GM19463 (cell line): ENCODE data around the gene ZNF574.

Source experiments
- ATAC-seq: cut with Tn5 transposase; IDR thresholded peaks from one replicate; pipeline ENCODE4 v1.9.1; 2021; ENCODE audit warnings: mild to moderate bottlenecking, moderate library complexity; ENCODE audit not compliant: unreplicated experiment

ZNF574 gene

DNA sequence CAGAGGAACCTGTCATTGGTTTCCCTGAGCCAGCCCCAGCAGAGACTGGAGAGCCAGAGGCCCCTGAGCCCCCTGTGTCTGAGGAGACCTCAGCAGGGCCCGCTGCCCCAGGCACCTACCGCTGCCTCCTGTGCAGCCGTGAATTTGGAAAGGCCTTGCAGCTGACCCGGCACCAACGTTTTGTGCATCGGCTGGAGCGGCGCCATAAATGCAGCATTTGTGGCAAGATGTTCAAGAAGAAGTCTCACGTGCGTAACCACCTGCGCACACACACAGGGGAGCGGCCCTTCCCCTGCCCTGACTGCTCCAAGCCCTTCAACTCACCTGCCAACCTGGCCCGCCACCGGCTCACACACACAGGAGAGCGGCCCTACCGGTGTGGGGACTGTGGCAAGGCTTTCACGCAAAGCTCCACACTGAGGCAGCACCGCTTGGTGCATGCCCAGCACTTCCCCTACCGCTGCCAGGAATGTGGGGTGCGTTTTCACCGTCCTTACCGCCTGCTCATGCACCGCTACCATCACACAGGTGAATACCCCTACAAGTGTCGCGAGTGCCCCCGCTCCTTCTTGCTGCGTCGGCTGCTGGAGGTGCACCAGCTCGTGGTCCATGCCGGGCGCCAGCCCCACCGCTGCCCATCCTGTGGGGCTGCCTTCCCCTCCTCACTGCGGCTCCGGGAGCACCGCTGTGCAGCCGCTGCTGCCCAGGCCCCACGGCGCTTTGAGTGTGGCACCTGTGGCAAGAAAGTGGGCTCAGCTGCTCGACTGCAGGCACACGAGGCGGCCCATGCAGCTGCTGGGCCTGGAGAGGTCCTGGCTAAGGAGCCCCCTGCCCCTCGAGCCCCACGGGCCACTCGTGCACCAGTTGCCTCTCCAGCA is 4.2 kb downstream of the ZNF574 start:
- no peak for ATAC-seq

DNA sequence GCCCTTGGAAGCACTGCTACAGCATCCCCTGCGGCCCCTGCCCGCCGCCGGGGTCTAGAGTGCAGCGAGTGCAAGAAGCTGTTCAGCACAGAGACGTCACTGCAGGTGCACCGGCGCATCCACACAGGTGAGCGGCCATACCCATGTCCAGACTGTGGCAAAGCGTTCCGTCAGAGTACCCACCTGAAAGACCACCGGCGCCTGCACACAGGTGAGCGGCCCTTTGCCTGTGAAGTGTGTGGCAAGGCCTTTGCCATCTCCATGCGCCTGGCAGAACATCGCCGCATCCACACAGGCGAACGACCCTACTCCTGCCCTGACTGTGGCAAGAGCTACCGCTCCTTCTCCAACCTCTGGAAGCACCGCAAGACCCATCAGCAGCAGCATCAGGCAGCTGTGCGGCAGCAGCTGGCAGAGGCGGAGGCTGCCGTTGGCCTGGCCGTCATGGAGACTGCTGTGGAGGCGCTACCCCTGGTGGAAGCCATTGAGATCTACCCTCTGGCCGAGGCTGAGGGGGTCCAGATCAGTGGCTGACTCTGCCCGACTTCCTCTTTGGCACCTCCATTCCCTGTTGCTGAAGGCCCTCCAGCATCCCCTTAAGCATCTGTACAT is 4.9 kb downstream of the ZNF574 start:
- no peak for ATAC-seq

DNA sequence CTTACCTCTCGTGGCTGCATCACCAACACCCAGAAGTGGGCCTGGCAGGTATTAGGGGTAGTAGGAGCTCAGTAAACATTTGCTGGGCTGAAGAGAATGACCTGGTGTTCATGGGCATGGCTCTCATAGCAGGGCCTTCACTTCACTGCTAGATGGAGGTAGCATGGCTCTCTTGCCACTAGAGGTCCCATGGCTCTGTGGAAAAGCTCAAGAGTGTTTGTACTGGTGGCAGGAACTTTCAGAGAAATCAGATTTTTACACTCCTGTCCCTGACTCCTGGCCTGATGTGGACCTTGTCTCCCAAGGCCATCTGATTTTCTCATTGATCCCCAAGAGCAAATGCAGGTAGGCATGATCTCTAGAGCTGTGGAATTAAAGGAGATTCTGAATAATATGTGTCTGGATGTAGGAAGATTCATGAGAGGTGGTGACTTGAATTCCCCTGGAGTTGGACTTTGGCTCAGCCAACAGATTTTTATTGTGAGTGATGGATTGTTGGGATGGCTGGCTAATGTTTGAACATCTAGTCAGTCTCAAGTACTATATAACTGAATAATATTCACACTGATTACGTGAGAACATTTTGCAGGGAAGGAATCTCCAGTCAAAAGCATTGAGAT is 5.7 kb downstream of the ZNF574 start:
- ATAC-seq, result no peak

DNA sequence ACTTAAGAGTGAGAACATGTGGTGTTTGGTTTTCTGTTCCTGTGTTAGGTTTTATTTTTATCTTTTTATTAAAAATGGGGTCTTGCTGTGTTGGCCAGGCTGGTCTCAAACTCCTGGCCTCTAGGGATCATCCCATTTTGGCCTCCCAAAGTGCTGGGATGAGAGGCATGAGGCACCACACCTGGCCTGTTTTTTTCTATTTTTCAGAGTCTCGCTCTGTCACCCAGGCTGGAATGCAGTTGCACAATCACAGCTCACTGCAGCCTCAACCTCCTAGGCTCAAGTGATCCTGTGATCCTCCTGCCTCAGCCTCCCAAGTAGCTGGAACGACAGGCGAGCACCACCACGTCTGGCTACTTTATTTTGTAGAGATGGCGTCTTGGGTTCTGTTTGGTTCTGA is 7.6 kb downstream of the ZNF574 start:
- no peak for ATAC-seq

DNA sequence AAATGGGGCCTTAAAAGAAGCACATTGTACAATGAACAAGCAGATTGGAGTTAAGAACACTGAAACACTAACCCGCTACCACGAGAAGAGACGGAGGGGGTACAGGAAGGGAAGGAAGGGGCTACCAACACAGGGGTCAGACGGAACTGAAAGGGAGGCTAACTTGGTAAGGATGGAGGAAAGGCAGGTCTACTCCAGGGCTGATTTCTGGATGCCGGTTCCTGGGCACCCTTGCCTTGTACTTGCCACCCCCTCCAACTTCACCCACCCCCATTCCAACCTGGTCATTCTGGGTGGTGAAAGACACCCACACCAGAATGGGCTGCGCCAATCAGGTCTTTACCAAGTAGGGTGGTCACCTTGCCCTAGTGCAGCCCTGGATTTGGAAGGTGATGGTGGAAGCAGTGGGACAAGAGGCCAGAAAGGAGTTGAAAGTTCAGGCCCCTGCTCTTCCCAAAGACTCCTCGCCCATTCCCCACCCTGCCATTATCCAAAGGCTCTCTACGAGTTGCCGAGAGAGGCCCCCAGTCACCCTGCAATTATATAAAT is 10.3 kb downstream of the ZNF574 start:
- no peak for ATAC-seq

DNA sequence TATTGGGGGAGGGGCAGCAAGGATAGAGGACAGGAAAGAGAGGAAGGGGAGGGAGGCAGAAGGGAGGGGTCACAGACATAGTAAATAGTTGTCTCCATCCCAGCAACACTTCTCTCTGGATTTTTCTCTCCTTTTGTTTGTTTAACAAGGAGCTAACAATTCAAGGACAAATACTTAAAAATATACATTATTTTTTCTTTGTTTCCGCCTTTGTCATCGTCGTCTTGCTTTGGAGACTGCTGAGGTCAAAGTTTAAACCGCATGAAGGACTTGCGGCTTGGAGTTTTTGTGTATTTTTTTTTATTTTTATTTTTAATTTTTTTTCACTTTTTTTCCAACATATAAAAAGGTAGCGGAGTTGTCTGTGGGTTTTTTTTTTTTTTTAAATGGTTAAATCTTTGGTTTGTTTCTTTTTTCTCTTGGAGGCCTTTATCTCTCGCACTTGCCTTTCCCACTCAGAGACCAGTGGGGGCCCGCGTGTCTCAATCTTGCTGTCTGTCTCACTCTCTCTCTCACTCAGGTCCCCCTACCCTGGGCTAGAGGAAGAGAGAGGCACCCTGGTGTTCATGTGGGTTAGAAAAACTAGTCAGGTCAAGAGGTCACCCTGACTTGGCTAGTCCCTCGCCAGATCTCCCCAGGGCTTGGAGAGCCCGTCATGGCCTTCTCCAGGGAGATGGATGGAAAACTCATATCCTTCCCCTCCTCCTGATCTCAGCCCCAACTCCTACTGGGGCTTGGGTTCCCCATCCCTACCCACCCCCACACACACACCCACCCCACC is 11.0 kb downstream of the ZNF574 start:
- ATAC-seq, result no peak

DNA sequence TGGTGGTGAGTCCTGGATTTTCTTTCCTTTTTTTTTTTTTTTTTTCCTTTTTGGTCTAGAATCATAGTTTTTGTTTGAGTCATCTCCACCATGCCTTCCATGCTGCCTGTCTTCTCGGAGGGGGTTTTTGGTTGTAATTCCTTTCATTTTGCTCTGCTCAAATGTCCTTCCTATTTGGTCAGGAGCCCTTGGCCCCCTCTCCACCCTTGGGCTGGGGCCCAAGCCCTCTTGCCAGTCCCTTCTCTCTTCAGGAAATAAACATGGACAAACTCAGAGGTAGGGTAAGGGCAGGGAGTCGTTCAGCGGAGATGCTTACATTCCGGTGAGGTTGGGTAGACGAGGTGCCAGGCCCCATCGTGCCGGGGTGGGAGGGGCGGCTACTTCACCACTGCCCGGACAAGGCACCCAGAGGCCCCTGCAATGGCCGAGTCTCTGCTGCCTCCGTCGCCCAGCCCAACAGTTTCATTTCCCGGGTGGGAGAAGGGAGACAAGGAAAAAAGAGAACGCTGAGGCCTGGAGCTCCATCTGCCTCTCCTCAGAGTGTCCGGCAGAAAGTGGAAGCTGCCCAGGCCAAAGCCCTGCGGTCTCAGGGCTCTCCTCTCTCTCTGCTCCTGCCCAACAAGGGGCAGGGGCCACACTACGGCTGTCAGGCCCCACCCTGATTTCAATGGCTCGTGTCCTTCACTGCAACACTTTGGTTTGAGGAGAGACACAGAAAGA is 12.7 kb downstream of the ZNF574 start:
- no peak for ATAC-seq

DNA sequence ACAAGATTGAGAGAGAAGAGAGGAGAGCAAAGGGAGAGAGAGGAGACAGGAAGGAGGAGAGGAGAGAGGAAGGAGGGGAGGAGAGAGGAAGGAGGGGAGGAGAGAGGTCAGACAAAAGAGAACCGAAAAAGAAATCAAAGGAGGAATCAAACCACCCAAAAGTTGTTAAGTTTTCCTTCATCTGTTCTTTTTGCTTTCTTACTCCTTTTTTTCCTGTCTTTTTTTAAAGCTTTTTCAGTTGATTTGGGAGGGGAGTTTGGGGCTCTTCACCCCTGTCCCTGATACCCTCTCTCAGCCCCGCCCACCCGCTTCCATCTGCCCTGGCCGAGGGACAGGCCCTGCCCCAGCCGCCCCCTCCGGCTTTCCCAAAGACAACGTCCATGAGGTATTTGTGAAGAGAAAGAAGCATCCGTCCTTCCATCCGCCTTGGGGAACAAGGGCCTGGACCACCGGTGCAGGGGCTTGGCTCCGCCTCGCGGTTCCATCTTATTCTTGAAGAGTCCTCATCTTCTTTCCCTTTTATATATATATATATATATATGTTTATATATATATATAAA is 13.3 kb downstream of the ZNF574 start:
- no peak for ATAC-seq

DNA sequence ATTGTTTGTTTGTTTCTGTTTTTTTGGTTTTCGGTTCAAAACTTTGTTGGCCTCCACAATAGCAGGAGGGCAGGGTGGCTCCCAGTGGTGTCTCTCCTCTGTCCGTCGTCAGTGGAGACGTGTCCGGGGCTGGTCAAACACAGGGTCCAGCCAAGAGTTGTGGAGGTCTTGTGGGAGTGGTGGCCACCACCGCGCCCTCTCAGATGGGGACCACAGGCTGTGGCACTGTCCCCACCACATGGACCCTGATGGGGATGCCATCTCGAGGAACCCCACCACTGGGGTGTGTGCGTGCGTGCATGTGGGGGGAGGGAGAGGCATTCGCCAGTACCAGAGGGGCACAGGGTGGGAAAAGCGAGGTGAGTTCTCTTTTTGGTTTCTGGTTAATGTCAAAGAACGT is 13.8 kb downstream of the ZNF574 start:
- ATAC-seq, result no peak

DNA sequence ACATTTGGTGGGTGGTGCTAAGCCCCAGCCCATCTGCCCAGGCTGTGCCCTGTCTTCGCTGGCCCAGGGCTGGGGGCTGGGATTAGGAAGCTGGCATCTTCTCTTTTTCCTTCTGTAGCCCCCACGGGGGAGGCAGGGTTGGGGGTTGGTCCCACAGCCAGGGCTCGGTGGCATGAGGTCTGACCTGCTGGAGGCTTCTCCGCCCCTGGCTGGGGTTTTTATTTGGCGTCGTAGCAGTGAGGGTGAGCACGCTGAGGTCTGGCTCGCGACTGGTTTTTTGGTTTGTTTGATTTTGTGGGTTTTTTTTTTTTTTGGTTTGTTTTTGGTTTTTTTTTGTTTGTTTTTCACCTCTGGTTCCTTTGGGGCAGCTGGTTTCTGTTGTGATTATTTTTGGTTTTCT is 14.7 kb downstream of the ZNF574 start:
- ATAC-seq, result no peak

DNA sequence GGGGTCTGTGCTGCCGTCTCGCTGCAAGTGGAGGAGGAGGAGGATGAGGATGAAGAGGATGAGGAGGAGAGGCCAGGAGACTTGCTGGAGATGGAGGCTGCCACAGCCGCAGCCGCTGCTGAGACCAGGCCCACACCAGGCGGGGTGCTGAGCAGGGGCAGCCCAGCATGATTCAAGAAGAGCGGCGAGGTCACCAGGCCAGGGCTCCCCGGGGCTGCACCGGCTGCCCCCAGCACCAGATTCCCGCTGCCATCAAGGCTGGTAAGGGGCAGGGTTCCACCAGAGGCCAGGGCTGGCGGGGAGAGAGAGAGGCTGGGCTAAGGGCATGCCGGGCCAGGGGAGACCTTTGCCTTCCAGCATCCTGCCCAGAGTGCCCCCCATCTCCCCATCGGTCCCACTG is 15.3 kb downstream of the ZNF574 start:
- ATAC-seq, result no peak

DNA sequence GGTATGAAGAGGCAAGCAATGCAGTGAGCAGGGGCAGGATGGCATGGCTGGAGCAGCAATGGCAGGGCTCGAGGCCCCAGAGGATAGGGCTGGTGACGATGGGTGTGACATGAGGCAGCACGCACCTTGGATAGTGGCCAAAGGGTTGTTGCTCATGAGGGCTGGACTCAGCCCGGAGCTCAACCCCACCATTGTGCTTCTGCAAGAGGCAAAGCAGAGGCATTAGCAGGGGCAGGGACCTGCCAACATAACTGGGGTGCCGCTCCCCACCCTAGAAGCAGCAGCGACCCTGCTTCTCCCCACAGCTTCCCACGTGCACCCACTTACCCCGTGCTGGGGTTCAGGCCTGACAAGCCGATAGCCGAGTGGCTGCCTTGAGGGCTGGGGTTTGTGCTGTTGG is 15.8 kb downstream of the ZNF574 start:
- no peak for ATAC-seq

DNA sequence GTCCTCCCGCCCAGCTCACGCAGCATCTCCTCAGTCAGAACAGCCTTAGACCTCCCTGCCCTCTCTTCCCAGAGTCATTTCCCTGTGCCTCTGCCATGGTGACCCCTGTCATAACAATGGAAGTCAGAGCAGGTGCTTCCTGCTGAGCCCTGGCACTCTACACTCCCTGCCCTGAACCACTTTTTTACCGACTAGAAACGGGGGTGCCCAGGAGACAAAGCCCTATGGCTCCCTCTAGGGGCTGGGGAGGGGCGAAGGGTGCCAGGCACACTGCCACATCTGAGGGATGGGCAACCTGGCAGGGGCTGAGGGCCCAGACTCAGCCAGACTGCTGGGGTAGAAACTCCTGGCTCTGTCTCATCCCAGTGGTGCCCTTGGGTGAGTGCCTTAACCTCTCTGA is 16.4 kb downstream of the ZNF574 start:
- ATAC-seq, result no peak

DNA sequence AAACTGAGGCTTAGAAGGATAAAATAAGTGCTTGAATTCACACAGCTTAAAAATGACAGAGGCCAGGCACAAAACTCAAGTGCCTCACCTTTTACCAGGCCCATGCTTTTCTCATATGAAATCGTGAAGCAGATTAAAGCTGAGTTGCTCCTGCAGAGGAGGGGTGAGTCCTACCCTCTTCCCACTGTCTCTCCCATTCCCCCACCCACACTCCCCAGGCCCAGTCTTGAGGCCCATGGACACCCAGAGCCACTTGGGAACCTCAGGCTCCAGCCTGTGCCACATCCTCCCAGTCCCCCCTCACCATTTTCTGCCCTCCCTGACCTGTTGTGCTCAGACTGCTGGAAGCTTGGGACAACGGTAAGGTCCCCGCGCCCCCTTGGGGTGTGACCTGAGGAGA is 17.5 kb downstream of the ZNF574 start:
- no peak for ATAC-seq

DNA sequence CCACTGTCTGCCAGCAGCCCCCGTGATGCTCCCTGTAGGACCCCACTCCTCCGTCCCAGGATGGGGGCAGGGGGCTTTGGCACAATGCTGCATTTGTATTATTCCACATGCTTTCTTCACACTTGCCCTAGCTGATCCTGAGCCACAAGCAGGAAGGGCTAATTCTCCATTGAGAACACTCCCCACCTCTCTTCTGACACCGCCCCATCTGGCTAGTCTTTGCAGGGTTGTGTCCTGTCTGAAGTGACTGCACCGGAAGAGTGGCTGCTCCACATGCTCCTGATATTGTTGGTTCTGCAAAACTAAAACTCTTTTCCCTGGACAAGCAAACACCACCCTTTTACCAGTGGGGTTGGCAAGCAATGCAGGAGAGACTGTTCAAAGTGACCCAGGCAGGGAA is 18.0 kb downstream of the ZNF574 start:
- ATAC-seq, result no peak

DNA sequence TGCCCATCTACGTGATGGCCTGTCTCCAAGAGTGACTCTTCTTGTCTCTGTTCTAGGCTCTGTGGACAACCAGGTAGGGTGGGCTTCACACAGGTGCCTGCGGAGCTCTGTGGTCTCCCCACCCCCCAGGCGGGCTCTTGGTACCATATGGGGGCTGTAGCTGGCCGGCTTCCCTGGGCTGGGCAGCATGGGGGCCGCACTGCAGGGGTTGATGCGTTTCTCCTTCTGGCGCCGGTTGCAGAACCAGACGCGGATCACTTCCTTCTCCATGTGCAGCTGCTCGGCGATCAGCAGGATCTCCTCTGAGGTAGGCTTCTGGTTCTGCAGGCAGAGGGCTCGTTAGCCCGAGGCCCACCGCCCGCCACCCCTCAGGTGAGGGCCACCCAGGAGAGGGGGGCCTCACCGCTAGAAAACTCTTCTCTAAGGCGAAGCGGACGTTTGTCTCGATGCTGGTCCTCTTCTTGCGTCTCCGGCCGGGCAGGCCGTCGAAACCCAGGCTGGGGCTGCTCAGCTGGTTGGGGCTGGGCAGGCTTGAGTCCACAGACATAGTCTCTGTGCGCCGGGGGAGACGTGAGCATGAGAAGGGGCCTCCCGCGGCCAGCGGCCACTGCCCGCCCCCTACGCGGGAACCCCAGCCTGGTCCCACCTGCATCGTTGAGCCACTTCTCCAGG is 19.3 kb downstream of the ZNF574 start:
- no peak for ATAC-seq

DNA sequence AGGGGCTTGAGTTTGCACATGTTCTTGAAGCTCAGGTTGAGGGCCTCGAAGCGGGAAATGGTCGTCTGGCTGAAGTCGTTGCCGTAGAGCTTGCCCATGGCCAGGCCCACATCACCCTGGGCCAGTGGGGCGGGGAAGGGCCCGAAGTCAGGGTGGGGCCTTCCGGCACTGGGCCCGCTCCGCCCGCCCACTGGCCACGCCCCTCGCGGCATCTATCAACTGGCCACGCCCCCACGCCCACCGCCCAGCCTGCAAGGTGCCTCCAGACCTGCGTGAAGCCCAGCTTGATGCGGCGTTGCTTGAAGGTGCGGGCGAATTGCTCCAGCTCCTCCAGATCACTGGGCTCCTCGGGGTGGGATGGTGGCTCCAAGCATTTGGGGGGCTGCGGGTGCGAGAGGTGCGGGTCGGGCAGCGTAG is 19.9 kb downstream of the ZNF574 start:
- ATAC-seq, result no peak

DNA sequence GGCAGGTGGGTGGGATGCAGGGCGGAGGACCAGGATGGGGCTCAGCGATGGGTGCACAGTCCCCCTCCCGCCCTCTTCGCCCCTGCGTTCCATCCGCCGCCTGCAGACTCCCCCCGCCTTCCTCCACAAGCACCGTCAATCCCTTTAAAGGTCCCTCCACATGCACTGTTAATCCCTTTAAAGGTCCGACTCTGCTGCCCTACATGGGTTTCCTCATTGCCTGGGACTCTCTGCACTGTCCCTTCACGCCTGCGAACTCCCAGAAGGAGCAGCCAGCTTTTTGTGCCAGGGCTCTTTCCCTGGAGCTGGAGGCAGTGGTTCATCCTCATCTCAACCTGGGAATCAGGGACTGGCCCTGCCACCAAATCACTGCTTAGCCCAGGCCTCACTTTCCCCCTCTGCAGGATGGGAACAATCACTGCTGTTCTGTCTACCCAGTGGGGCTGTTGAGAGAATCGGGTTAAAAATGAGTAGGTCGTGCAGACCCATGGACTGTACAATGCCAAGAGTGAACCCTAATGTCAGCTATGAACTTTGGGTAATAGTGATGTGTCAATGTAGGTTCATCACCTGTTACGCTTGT is 20.4 kb downstream of the ZNF574 start:
- ATAC-seq, result no peak

DNA sequence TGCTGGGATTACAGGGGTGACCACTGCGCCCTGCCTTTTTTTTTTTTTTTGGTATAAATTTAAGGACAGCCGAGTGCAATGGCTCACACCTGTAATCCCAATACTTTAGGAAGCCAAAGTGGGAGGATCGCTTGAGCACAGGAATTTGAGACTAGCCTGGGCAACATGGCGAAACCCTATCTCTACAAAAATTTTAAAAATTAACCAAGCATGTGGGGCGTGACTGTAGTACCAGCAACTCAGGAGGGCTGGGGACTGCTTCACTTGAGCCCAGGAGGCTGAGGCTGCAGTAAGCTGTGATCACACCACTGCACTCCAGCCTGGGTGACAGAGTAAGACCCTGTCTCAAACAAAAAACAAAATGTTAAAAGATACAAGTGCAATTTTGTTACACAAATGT is 21.5 kb downstream of the ZNF574 start:
- no peak for ATAC-seq
